Tibial nerve (tissue), 4 donors: ENCODE measurements around the gene PLAU. TPM values are rescaled to one million over a fixed set of nuclear protein-coding genes. Genes with fewer than 3 reads are reported as not detected.
A peak's percentile ranks its signal among the peaks of the same experiment; 100 is the strongest.

Experiments
- DNase-seq, 2 donors: peaks; one replicate each; pipeline ENCODE4 v3.0.0-alpha.2; 2019; ENCODE audit warnings: low spot score in 2 of 2
- H3K27ac ChIP-seq, 4 donors: fragments of 200-600 bp; sonication (generic) in 3 of 4; one replicate each; pipeline ENCODE4 v1.5.1; 2017 to 2019; ENCODE audit warnings: mild to moderate bottlenecking in 1 of 4
- H3K27me3 ChIP-seq, 2 donors: fragments of 200-600 bp; sonication (generic) in 1 of 2; one replicate each; pipeline versions ENCODE4 v1.5.1 to v1.6.0; 2017 to 2019
- H3K36me3 ChIP-seq, 3 donors: fragments of 200-600 bp; sonication (generic); one replicate each; pipeline ENCODE4 v1.5.1; 2018 to 2019
- H3K4me1 ChIP-seq, 4 donors: fragments of 200-600 bp; sonication (generic) in 3 of 4; one replicate each; pipeline ENCODE4 v1.5.1; 2017 to 2019
- H3K4me3 ChIP-seq, 4 donors: fragments of 200-600 bp; sonication (generic) in 3 of 4; one replicate each; pipeline ENCODE4 v1.5.1; 2017 to 2019; ENCODE audit warnings: mild to moderate bottlenecking in 1 of 4, moderate library complexity in 1 of 4
- H3K9me3 ChIP-seq, 4 donors: fragments of 200-600 bp; sonication (generic) in 3 of 4; one replicate each; pipeline ENCODE4 v1.5.1; 2017 to 2019
- EP300 ChIP-seq, 2 donors: sonication (generic); formaldehyde crosslinking; IDR thresholded peaks; one replicate each; pipeline ENCODE4 v1.6.1; 2017; ENCODE audit warnings: antibody characterized with exemption in 2 of 2, mild to moderate bottlenecking in 1 of 2
- POLR2A ChIP-seq, 2 donors: fragments of 450-650 bp; IDR thresholded peaks; one replicate each; pipeline ENCODE4 v1.6.1; 2017; ENCODE audit warnings: antibody characterized with exemption in 2 of 2, mild to moderate bottlenecking in 2 of 2, moderate library complexity in 2 of 2
- WGBS, 2 donors: methylation state at CpG; one replicate each; pipeline ENCODE4 v1.1.5; 2018; 5-methylcytosine and 5-hydroxymethylcytosine counted together
- total RNA-seq, 4 donors: library from RNA; depleted of rRNA; stranded (reverse); fragments of >200 nt; gene quantifications; one replicate each; pipeline ENCODE4 v1.1.0, GENCODE V29; 2016
- TF ChIP-seq, protein P1 (sequence below), 5 experiments: fragments of 200-600 bp in 3 of 5; fragments of 450-650 bp in 2 of 5; sonication (generic) in 3 of 5; IDR thresholded peaks; one replicate each; pipeline ENCODE4 v1.5.1; 2016 to 2019; ENCODE audit warnings: antibody characterized with exemption in 5 of 5, mild to moderate bottlenecking in 3 of 5, moderate library complexity in 2 of 5

The PLAU gene
- total RNA-seq, 4 donors from 2014 or later, result 2.5 to 7.8 (median 3.5) TPM

DNA sequence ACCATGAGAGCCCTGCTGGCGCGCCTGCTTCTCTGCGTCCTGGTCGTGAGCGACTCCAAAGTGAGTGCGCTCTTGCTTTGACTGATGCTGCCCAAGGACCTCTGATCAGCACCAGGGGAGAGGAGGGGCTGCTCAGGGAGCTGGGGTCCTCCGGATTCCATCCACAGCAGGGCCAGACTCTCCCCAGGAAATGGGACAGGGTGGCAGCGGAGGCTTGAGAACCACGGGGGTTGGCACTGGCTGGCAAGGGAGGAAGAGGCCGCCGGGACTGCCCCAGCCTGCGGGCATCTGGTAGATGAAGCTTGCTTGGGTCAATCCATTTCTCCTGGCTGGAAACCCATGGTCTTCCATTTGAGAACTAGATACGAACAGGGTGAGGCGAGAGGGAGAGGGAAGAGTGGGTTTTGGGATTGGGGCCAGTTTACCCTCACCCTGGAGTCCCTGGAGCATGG is 647 bp downstream of the PLAU start:
- WGBS, 2 donors, result 18 to 28% methylated on average over 11 to 14 of the region's 14 CpGs
- peaks cover 0 to 63% (median 29%) of the 10 kb centered on the region in 4 donors for H3K4me1 ChIP-seq
- no peak for DNase-seq

DNA sequence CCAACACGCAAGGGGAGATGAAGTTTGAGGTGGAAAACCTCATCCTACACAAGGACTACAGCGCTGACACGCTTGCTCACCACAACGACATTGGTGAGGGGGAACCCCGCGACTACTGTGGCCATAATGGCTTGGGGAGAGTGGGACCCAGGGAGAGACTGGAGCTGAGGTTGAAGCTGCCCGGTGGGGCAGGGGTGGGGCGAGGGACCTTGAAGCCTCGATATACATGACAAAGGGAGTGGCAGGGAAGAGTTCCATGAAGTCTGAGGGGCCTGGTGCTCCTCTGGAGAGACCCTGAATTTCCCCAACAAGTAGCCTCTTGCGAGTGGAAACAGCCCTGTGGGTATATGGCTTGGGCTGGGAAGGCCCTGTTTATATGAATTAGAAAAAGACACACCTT is 3.1 kb downstream of the PLAU start:
- WGBS, 2 donors, result 81 to 90% methylated on average over 10 of the region's 10 CpGs
- no peak overlapping the region for H3K27ac ChIP-seq
- TF ChIP-seq, protein P1, sequence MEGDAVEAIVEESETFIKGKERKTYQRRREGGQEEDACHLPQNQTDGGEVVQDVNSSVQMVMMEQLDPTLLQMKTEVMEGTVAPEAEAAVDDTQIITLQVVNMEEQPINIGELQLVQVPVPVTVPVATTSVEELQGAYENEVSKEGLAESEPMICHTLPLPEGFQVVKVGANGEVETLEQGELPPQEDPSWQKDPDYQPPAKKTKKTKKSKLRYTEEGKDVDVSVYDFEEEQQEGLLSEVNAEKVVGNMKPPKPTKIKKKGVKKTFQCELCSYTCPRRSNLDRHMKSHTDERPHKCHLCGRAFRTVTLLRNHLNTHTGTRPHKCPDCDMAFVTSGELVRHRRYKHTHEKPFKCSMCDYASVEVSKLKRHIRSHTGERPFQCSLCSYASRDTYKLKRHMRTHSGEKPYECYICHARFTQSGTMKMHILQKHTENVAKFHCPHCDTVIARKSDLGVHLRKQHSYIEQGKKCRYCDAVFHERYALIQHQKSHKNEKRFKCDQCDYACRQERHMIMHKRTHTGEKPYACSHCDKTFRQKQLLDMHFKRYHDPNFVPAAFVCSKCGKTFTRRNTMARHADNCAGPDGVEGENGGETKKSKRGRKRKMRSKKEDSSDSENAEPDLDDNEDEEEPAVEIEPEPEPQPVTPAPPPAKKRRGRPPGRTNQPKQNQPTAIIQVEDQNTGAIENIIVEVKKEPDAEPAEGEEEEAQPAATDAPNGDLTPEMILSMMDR (IDR thresholded peaks at IDR 0.05), result no peak
- no peak for TF ChIP-seq POLR2A (IDR thresholded peaks at IDR 0.05)
- no peak for TF ChIP-seq EP300 (IDR thresholded peaks at IDR 0.05)

More for the DNA sequence above, 647 bp downstream of the PLAU start:
- peak overlapping the region; percentile 50 to 78 (median 60) for H3K4me3 ChIP-seq
- peaks cover 0 to 8% of the 10 kb centered on the region in 2 donors for H3K27me3 ChIP-seq
- peak overlapping the region in 3 of 4 donors; percentile 63 to 83 (median 79) for H3K27ac ChIP-seq
- H3K9me3 ChIP-seq, result no peaks in the 10 kb centered on the region
- TF ChIP-seq POLR2A (IDR thresholded peaks at IDR 0.05) (no peak), EP300 (IDR thresholded peaks at IDR 0.05) (no peak)
- TF ChIP-seq, protein P1 (IDR thresholded peaks at IDR 0.05), result no peak
- H3K36me3 ChIP-seq, result no peaks in the 10 kb centered on the region

DNA sequence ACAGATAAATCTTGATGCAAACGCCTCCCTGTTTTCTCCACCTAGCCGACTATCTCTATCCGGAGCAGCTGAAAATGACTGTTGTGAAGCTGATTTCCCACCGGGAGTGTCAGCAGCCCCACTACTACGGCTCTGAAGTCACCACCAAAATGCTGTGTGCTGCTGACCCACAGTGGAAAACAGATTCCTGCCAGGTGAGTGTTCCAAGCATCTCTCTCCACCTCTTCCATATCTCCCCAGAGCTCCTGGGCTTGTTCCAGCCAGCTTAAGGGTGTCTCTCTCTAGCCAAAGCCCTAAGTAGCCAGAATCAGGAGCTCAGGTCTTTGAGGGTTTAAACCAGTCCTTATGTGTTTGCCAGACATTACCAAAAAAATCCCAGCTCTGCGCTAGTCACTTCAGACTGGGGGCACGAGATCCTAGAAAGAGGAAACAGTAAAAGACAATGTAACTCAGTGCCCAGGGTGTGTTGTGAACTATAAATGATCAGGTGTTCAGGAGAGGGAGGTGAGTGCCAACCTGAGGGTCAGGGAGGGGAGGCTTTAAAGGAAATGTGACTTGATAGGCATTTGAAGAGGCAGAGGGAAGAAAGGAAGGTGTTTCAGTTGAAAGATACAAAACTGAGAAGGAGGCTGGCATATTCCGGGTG is 4.4 kb downstream of the PLAU start:
- TF ChIP-seq, protein P1 (IDR thresholded peaks at IDR 0.05), result no peak
- TF ChIP-seq EP300 (IDR thresholded peaks at IDR 0.05), result no peak
- TF ChIP-seq POLR2A (IDR thresholded peaks at IDR 0.05), result no peak
- peak overlapping the region in 2 of 4 donors; percentile 31 to 70 for H3K27ac ChIP-seq
- WGBS, 2 donors, result 66 to 71% methylated on average over 8 of the region's 8 CpGs
- H3K4me1 ChIP-seq, result peaks cover 0 to 51% (median 16%) of the 10 kb centered on the region in 4 donors
- H3K9me3 ChIP-seq, result no peaks in the 10 kb centered on the region
- H3K36me3 ChIP-seq, result no peaks in the 10 kb centered on the region
- no peak overlapping the region for H3K4me3 ChIP-seq
- H3K27me3 ChIP-seq, result peaks cover 0 to 8% of the 10 kb centered on the region in 2 donors
- DNase-seq, result no peak

More for the DNA sequence above, 3.1 kb downstream of the PLAU start:
- Histone ChIP-seq H3K4me3 (no peak overlapping the region), H3K27me3 (peaks cover 0 to 8% of the 10 kb centered on the region in 2 donors), H3K36me3 (no peaks in the 10 kb centered on the region), H3K4me1 (peaks cover 0 to 53% (median 20%) of the 10 kb centered on the region in 4 donors), H3K9me3 (no peaks in the 10 kb centered on the region)
- no peak for DNase-seq

DNA sequence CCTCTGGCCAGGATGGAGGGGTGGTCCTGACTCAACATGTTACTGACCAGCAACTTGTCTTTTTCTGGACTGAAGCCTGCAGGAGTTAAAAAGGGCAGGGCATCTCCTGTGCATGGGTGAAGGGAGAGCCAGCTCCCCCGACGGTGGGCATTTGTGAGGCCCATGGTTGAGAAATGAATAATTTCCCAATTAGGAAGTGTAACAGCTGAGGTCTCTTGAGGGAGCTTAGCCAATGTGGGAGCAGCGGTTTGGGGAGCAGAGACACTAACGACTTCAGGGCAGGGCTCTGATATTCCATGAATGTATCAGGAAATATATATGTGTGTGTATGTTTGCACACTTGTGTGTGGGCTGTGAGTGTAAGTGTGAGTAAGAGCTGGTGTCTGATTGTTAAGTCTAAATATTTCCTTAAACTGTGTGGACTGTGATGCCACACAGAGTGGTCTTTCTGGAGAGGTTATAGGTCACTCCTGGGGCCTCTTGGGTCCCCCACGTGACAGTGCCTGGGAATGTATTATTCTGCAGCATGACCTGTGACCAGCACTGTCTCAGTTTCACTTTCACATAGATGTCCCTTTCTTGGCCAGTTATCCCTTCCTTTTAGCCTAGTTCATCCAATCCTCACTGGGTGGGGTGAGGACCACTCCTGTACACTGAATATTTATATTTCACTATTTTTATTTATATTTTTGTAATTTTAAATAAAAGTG is 6.0 kb downstream of the PLAU start:
- Histone ChIP-seq H3K9me3 (no peaks in the 10 kb centered on the region), H3K4me3 (no peak overlapping the region), H3K27ac (peak overlapping the region in 3 of 4 donors; percentile 27 to 49 (median 34)), H3K4me1 (peaks cover 0 to 35% (median 8%) of the 10 kb centered on the region in 4 donors), H3K27me3 (peaks cover 0 to 5% of the 10 kb centered on the region in 2 donors), H3K36me3 (no peaks in the 10 kb centered on the region)
- TF ChIP-seq POLR2A (IDR thresholded peaks at IDR 0.05) (no peak), EP300 (IDR thresholded peaks at IDR 0.05) (no peak)
- TF ChIP-seq, protein P1 (IDR thresholded peaks at IDR 0.05), result no peak
- 20 to 37% methylated on average over 5 of the region's 5 CpGs for WGBS, 2 donors
- no peak for DNase-seq
